Iris pigment epithelial cell (primary cell): ENCODE measurements around the gene PSKH1.

Experiments
- DNase-seq: peaks from one replicate; pipeline ENCODE4 v3.0.0-alpha.2; 2011; ENCODE audit warnings: low read depth

PSKH1 gene

GRCh38 chr16:67940446-67941089, 47.5 kb downstream of the PSKH1 start:
- no peak for DNase-seq

GRCh38 chr16:67941469-67942199, 48.6 kb downstream of the PSKH1 start:
- no peak for DNase-seq

- peak; percentile 41 for DNase-seq
Observed at GRCh38 chr16:67942200-67942509, 49.1 kb downstream of the PSKH1 start.

- DNase-seq: no peak
Observed at GRCh38 chr16:67942510-67943255, 49.6 kb downstream of the PSKH1 start.

DNA sequence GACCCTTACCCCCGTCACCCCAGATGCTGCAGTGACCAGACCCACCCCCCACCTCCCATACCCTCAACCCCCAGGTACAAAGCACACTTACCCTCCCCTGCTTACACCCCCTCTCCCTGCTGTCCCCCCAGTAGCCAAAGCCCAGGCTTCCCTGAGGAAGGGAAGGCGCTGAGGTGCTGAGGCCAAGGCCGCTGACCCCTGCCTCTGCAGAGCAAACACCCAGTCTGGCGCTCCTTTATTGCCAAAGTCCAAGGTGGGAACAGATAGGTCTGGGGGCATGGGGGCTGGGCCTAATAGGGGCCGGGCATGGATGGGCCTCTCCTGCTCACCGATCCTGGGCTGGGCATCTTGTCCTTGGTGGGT, 50.2 kb downstream of the PSKH1 start:
- no peak for DNase-seq

- no peak for DNase-seq
Observed at GRCh38 chr16:67943619-67944504, 50.8 kb downstream of the PSKH1 start, which contains the start of gene LCAT. TSS of gene LCAT (minus strand) at chr16:67944120. CDS start at chr16:67944101, 19 bp downstream.

- DNase-seq: no peak
Observed at GRCh38 chr16:67944690-67945391, 51.8 kb downstream of the PSKH1 start.

DNA sequence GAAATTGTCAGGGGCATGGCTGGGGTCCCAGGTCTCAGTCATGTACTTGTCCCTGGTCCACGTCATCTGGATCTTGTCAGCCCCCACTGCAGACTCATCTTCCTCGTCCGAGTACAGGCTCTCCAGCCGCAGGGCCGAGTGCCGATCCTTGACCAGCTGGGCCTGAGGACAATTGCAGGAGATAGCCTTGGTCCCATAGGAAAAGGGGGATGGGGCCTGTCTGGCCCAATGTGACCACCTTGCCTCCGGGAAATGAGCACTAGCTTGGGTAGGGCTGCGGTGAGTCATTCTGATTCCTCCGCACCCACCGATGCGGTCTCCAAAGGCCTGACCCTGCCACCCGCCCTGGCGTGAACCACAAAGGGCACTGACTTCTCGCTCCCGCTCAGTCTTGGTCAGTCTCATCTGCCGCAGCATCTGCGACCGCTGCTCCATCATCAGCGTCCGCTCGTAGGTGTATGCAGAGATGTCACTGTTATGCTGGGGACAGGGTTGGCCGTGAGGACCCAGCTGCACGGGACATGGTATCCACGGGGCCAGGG, 52.4 kb downstream of the PSKH1 start:
- no peak for DNase-seq

GRCh38 chr16:67946128-67946569, 53.1 kb downstream of the PSKH1 start:
- no peak for DNase-seq

DNA sequence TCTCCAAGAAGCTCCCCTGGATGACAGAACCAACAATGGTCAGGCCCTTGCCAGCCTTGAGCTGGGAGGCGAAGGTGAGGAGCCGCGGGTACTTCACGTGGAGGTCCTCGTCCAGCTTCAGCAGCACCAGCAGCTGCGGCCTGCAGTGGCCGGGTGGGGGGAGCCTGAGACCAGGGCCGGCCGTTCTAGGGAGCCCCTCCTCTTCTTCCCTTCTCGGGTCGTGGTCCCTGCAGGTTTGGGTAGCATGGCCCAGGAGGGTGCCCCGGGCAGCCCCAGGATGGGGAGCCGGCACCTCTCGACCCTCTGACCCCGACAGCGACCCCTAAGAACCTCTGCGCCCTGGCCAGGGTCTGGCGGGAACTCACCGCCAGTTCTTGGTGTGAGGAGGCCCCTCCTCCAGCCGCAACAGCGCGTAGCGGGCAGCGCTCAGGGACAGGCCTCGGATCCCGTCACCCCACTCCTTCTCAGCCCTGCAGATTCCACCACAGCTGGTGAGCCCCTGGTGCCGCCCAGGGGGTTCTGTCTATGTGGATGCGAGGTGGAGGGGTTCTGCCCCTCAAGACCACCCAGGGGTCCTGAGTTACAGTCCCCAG, 54.0 kb downstream of the PSKH1 start:
- no peak for DNase-seq

DNA sequence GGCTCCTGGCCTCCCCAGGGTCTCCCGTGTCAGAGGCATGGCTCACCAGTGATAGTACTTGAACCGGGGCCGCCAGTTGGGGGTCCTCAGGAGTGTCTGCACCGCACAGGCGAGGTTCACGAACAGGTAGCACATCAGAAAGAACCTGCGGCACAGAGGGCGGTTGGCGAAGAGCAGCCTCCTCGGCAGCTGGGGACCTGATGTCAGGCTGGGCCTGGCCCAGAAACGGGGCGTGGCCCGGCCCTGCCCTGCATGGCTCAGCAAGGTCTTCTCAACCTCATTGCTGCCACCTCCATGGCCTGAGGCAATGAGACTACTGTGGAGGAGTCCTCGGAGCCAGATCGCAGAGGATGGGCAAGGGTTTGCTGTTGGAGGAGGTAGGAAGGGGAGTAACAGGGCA, 55.0 kb downstream of the PSKH1 start:
- no peak for DNase-seq

GRCh38 chr16:67949645-67950044, 56.6 kb downstream of the PSKH1 start:
- no peak for DNase-seq

DNA sequence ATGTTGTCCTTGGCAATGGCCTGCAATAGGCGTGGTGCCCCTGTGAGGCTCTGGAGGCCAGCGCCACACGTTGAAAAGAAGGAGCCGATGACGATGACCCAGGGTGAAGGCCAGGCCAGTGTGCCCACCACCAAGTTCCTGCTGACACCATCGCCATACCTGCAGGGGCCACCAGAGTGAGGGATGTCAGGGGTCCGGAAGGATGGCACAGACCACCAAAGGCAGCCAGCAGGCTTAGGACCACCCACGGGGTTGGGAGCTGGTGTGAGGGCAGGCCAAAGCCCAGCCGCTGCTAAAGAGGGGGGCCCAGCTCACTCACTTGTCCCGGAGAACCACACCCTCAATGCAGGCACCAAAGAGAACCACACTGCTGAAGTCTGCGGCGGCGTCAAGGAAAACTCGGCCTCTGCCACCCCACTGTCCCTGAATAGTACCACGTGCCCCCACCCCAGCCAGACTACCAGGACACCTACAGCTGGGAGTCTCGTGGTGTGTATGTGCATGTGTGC, 57.3 kb downstream of the PSKH1 start:
- DNase-seq: no peak

DNA sequence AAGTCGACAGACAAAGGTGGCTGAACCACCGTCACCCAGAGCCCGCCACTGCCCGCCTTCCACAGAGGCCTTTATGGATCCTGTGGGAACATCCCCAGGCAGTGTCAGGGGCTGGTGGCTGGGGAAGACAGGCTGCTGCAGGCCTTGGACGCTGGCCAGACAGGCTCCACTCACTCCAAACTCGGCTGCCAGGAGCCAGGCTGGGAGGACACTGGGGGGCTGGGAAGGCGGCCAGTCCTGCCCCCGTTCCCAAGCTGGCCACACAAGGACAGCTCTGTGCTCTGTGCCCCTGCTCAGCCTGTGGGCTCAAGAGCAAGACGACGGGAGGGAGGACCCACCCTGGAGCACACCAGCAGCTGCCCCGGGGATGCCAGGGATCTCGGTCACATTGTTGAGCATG, 58.4 kb downstream of the PSKH1 start:
- DNase-seq: no peak

DNA sequence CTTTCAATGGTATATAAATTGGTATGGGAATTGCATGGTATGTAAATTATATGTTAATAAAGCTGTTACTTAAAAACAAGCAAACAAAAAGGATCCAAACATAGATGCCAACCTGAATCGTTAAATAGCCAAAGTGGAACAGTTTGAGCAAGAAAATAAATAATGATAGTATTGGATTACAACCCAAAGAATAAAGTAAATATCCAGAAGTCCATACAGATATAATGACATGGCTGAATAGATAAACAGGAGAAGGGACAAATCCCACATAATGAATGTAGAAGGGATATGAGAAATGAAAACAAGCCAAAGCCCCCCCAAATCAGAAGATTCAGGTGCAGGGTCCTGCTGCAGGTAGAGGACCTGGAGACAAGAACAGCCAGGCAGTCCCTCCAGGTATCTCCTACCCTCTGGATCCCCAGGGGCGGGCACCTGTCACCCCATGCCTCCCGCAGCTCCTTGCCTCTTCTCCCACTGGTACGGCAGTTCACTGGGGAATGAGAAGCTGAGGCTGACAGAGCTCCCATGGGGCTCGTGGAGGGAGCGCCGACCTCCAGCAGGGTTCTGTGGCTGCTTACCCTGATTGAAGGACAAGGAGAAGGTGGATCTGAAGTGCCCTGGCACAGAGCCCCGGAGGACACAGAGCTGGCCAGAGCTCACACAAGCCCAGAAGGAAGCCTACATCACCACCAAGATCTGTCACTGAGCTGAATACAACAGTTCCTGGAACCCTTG, 60.8 kb downstream of the PSKH1 start:
- DNase-seq: no peak

DNA sequence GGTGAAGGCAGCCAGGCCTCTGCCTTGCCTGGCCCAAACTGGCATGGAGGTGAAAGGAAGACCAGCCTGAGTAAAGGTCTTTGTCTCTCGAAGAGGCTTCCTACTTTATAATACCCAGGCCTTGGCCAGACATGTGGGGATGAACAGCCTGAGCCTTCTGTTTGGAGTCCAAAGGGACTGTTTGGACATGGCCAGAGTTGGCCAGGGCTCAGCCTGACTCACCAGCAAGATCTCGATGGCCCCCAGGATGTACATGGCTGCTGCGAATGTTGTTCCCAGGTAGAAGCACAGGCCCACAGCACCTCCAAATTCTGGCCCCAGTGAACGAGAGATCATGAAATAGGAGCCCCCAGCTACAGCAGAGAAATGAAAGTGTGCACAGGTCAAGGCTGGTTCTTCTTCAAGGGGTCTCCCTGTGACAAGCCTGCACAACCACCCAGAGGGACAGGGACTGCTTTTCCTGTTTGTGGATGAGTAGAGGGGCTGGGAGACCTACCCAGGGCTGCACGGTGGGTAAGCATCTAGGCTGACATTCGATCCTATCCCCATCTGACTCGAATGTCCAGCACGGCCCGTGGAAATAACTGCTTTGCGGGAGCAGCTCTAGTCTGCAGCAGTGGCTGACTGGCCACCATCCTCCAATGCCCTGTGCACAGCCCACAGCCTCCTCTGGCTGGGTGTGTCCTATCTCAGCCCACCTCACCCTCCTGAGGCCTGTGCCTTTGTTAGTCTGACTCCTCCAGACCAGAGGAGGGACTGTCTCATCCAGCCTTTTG, 61.6 kb downstream of the PSKH1 start:
- no peak for DNase-seq

- DNase-seq: no peak
Observed at GRCh38 chr16:67957622-67958021, 64.6 kb downstream of the PSKH1 start.

- DNase-seq: peak; percentile 30
Observed at GRCh38 chr16:67959536-67960329, 66.7 kb downstream of the PSKH1 start.
